ENCODE data around the gene SPECC1L.

Gene SPECC1L

DNA sequence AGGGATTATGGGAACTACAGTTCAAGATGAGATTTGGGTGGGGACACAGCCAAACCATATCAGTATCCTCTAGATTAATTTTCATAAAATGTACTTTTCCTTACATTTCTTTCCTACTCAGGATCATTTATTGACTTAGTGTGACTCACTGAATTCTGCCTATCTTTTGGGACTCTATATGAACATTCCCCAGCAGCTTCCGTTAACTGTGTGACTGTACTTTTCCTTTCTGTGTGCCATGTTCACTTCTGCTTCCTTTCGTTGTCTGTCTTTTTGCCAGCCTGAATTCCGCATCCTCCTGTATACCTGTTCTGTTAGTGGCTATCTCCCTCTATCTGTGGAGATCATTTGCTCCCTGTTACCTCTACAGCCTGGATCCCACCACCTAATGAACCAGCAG, 48.8 kb downstream of the SPECC1L start:
- no peaks in the 10 kb centered on the region for H3K27me3 ChIP-seq (ENCODE audit: control insufficient read depth in 1 of 2, insufficient read depth in 2 of 2, low read length in 2 of 2)
- H3K4me1 ChIP-seq (ENCODE audit: control insufficient read depth in 1 of 2, insufficient read depth in 2 of 2, low read length in 2 of 2) = peaks cover 0 to 14% of the 10 kb centered on the region in 2 donors
- H3K27ac ChIP-seq (ENCODE audit: low read depth, low read length) = no peak overlapping the region
- no peak overlapping the region for H3K9ac ChIP-seq (ENCODE audit: low read depth in 1 of 2, low read length in 2 of 2)
- H3K9me3 ChIP-seq (ENCODE audit: control insufficient read depth in 1 of 2, low read length in 2 of 2) = no peaks in the 10 kb centered on the region
- H3K4me3 ChIP-seq (ENCODE audit: low read depth in 1 of 2, low read length in 2 of 2) = no peak overlapping the region
- H3K36me3 ChIP-seq (ENCODE audit: control insufficient read depth in 1 of 2, insufficient read depth in 2 of 2, low read length in 2 of 2) = peaks cover 23 to 42% of the 10 kb centered on the region in 2 donors

DNA sequence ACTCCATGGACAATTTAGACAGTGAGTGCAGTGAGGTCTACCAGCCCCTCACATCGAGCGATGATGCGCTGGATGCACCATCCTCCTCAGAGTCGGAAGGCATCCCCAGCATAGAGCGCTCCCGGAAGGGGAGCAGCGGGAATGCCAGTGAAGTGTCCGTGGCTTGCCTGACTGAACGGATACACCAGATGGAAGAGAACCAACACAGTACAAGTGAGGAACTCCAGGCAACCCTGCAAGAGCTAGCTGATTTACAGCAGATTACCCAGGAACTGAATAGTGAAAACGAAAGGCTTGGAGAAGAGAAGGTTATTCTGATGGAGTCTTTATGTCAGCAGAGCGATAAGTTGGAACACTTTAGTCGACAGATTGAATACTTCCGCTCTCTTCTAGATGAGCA, 51.4 kb downstream of the SPECC1L start:
- H3K27ac ChIP-seq (ENCODE audit: low read depth, low read length) = no peak overlapping the region
- no peaks in the 10 kb centered on the region for H3K9me3 ChIP-seq (ENCODE audit: control insufficient read depth in 1 of 2, low read length in 2 of 2)
- H3K27me3 ChIP-seq (ENCODE audit: control insufficient read depth in 1 of 2, insufficient read depth in 2 of 2, low read length in 2 of 2) = no peaks in the 10 kb centered on the region
- peaks cover 0 to 6% of the 10 kb centered on the region in 2 donors for H3K4me1 ChIP-seq (ENCODE audit: control insufficient read depth in 1 of 2, insufficient read depth in 2 of 2, low read length in 2 of 2)
- H3K4me3 ChIP-seq (ENCODE audit: low read depth in 1 of 2, low read length in 2 of 2) = no peak overlapping the region
- peaks cover 11 to 33% of the 10 kb centered on the region in 2 donors for H3K36me3 ChIP-seq (ENCODE audit: control insufficient read depth in 1 of 2, insufficient read depth in 2 of 2, low read length in 2 of 2)
- H3K9ac ChIP-seq (ENCODE audit: low read depth in 1 of 2, low read length in 2 of 2) = no peak overlapping the region

DNA sequence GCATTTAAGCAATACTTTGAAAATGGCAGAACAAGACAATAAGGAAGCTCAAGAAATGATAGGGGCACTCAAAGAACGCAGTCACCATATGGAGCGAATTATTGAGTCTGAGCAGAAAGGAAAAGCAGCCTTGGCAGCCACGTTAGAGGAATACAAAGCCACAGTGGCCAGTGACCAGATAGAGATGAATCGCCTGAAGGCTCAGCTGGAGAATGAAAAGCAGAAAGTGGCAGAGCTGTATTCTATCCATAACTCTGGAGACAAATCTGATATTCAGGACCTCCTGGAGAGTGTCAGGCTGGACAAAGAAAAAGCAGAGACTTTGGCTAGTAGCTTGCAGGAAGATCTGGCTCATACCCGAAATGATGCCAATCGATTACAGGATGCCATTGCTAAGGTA, 51.9 kb downstream of the SPECC1L start:
- Histone ChIP-seq H3K36me3 (ENCODE audit: control insufficient read depth in 1 of 2, insufficient read depth in 2 of 2, low read length in 2 of 2) (peaks cover 11 to 34% of the 10 kb centered on the region in 2 donors), H3K27me3 (ENCODE audit: control insufficient read depth in 1 of 2, insufficient read depth in 2 of 2, low read length in 2 of 2) (no peaks in the 10 kb centered on the region), H3K4me3 (ENCODE audit: low read depth in 1 of 2, low read length in 2 of 2) (no peak overlapping the region), H3K9me3 (ENCODE audit: control insufficient read depth in 1 of 2, low read length in 2 of 2) (no peaks in the 10 kb centered on the region), H3K27ac (ENCODE audit: low read depth, low read length) (no peak overlapping the region), H3K9ac (ENCODE audit: low read depth in 1 of 2, low read length in 2 of 2) (no peak overlapping the region), H3K4me1 (ENCODE audit: control insufficient read depth in 1 of 2, insufficient read depth in 2 of 2, low read length in 2 of 2) (peaks cover 0 to 6% of the 10 kb centered on the region in 2 donors)

DNA sequence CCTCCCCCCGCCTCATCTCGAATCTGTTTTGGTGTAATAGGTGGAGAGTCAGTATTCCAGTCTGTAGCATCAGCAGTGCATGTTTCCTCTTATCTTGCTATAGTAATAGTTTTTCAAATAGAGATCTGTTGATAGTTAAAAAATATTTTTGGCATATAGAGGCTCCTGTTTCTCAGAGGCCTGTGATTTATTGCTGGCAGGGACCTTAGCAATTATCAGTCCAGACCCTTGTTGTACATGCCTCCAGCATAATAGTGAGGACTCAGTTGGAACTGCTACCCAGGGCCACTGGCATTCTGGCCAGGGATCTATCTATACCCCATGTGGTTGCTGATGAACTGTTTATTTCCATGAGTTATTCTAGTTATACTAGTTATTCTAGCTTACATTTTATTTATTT, 52.6 kb downstream of the SPECC1L start:
- H3K4me3 ChIP-seq (ENCODE audit: low read depth in 1 of 2, low read length in 2 of 2) = no peak overlapping the region
- H3K4me1 ChIP-seq (ENCODE audit: control insufficient read depth in 1 of 2, insufficient read depth in 2 of 2, low read length in 2 of 2) = peaks cover 0 to 6% of the 10 kb centered on the region in 2 donors
- H3K9ac ChIP-seq (ENCODE audit: low read depth in 1 of 2, low read length in 2 of 2) = no peak overlapping the region
- no peak overlapping the region for H3K27ac ChIP-seq (ENCODE audit: low read depth, low read length)
- no peaks in the 10 kb centered on the region for H3K9me3 ChIP-seq (ENCODE audit: control insufficient read depth in 1 of 2, low read length in 2 of 2)
- peaks cover 11 to 39% of the 10 kb centered on the region in 2 donors for H3K36me3 ChIP-seq (ENCODE audit: control insufficient read depth in 1 of 2, insufficient read depth in 2 of 2, low read length in 2 of 2)
- H3K27me3 ChIP-seq (ENCODE audit: control insufficient read depth in 1 of 2, insufficient read depth in 2 of 2, low read length in 2 of 2) = no peaks in the 10 kb centered on the region

DNA sequence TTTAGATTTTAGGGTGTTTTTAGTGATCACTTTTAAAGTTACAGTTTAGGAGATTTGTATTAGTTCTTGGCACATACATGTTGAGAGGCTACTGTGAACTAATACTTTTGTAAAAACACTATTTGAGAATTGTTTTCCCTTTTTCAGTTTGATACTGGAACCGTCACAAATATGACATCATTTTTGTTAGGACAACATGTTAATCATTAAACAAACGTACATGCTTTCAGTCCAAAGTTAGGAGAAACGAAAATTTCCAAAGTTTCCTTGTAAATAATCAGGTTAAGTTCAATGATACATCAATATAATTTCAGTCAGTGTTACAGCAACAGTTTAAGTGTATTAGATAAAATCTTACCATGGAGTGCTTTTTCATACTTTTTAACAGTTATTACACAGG, 53.1 kb downstream of the SPECC1L start:
- H3K27ac ChIP-seq (ENCODE audit: low read depth, low read length) = no peak overlapping the region
- no peaks in the 10 kb centered on the region for H3K27me3 ChIP-seq (ENCODE audit: control insufficient read depth in 1 of 2, insufficient read depth in 2 of 2, low read length in 2 of 2)
- H3K4me1 ChIP-seq (ENCODE audit: control insufficient read depth in 1 of 2, insufficient read depth in 2 of 2, low read length in 2 of 2) = peaks cover 0 to 6% of the 10 kb centered on the region in 2 donors
- peaks cover 11 to 39% of the 10 kb centered on the region in 2 donors for H3K36me3 ChIP-seq (ENCODE audit: control insufficient read depth in 1 of 2, insufficient read depth in 2 of 2, low read length in 2 of 2)
- no peak overlapping the region for H3K4me3 ChIP-seq (ENCODE audit: low read depth in 1 of 2, low read length in 2 of 2)
- H3K9me3 ChIP-seq (ENCODE audit: control insufficient read depth in 1 of 2, low read length in 2 of 2) = no peaks in the 10 kb centered on the region
- no peak overlapping the region for H3K9ac ChIP-seq (ENCODE audit: low read depth in 1 of 2, low read length in 2 of 2)

DNA sequence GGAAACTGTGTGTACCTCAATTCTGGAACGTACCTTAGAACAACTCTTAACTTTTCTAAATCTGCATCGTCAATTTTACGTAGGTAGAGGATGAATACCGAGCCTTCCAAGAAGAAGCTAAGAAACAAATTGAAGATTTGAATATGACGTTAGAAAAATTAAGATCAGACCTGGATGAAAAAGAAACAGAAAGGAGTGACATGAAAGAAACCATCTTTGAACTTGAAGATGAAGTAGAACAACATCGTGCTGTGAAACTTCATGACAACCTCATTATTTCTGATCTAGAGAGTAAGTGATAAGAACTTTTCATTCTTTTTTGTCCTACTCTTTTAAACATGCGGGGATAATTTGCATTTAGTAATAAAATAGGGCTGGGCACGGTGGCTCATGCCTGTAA, 53.5 kb downstream of the SPECC1L start:
- no peak overlapping the region for H3K9ac ChIP-seq (ENCODE audit: low read depth in 1 of 2, low read length in 2 of 2)
- no peaks in the 10 kb centered on the region for H3K27me3 ChIP-seq (ENCODE audit: control insufficient read depth in 1 of 2, insufficient read depth in 2 of 2, low read length in 2 of 2)
- no peak overlapping the region for H3K4me3 ChIP-seq (ENCODE audit: low read depth in 1 of 2, low read length in 2 of 2)
- peaks cover 11 to 38% of the 10 kb centered on the region in 2 donors for H3K36me3 ChIP-seq (ENCODE audit: control insufficient read depth in 1 of 2, insufficient read depth in 2 of 2, low read length in 2 of 2)
- H3K27ac ChIP-seq (ENCODE audit: low read depth, low read length) = no peak overlapping the region
- H3K4me1 ChIP-seq (ENCODE audit: control insufficient read depth in 1 of 2, insufficient read depth in 2 of 2, low read length in 2 of 2) = peaks cover 0 to 6% of the 10 kb centered on the region in 2 donors
- H3K9me3 ChIP-seq (ENCODE audit: control insufficient read depth in 1 of 2, low read length in 2 of 2) = no peaks in the 10 kb centered on the region

DNA sequence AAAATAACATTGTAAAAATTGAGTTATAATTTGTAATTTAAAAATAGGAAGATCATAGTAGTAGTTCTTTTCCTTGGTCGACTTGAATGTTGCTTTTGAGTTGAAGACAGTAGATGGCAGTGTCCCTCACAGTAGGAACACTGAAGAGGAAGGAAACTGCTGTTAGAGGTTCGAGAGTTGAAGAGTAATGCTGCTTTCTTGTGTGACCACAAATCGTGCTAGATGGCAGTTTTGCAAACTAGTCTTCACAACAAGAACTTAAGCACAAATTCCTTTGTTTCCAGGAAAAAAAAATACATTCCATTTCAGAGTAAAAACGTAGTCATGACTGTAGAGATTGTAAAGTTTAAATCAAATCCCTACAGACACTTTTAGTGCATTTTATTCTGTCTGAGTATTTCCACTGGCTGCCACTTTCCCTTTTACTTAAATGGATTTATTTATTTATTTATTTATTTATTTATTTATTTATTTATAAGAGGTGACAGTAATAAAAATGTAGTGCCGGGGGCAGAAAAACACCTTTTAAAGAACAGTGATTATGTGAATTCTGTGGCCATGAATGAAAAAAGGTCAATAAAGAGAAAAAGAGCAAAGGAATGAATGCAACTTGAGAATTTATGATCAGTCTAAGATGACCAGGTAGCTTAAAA, 54.6 kb downstream of the SPECC1L start:
- Histone ChIP-seq H3K9me3 (ENCODE audit: control insufficient read depth in 1 of 2, low read length in 2 of 2) (no peaks in the 10 kb centered on the region), H3K27me3 (ENCODE audit: control insufficient read depth in 1 of 2, insufficient read depth in 2 of 2, low read length in 2 of 2) (no peaks in the 10 kb centered on the region), H3K36me3 (ENCODE audit: control insufficient read depth in 1 of 2, insufficient read depth in 2 of 2, low read length in 2 of 2) (peaks cover 11 to 38% of the 10 kb centered on the region in 2 donors), H3K27ac (ENCODE audit: low read depth, low read length) (no peak overlapping the region), H3K4me3 (ENCODE audit: low read depth in 1 of 2, low read length in 2 of 2) (no peak overlapping the region), H3K9ac (ENCODE audit: low read depth in 1 of 2, low read length in 2 of 2) (no peak overlapping the region), H3K4me1 (ENCODE audit: control insufficient read depth in 1 of 2, insufficient read depth in 2 of 2, low read length in 2 of 2) (peaks cover 0 to 6% of the 10 kb centered on the region in 2 donors)

DNA sequence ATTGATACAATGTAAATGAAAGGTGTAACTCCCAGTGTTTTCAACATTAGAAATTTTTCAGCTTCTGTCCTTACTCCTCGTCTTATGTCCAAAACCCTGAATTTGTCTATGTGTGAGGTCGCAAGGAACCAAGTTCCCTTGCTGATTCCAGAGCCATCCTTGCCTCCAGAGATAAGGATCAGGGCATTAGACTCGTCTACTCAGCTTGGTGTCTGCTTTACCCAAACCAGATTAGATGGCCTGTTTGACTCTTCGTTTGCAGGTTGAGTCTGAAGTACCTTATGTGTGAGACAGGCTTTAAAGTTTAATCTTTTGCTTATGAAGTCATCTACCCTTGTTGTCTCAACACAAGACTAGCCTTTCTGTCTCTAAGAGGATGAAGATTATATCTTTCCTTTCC, 55.6 kb downstream of the SPECC1L start:
- no peak overlapping the region for H3K9ac ChIP-seq (ENCODE audit: low read depth in 1 of 2, low read length in 2 of 2)
- H3K4me1 ChIP-seq (ENCODE audit: control insufficient read depth in 1 of 2, insufficient read depth in 2 of 2, low read length in 2 of 2) = peaks cover 0 to 6% of the 10 kb centered on the region in 2 donors
- H3K27ac ChIP-seq (ENCODE audit: low read depth, low read length) = no peak overlapping the region
- H3K4me3 ChIP-seq (ENCODE audit: low read depth in 1 of 2, low read length in 2 of 2) = no peak overlapping the region
- peaks cover 12 to 41% of the 10 kb centered on the region in 2 donors for H3K36me3 ChIP-seq (ENCODE audit: control insufficient read depth in 1 of 2, insufficient read depth in 2 of 2, low read length in 2 of 2)
- no peaks in the 10 kb centered on the region for H3K27me3 ChIP-seq (ENCODE audit: control insufficient read depth in 1 of 2, insufficient read depth in 2 of 2, low read length in 2 of 2)
- H3K9me3 ChIP-seq (ENCODE audit: control insufficient read depth in 1 of 2, low read length in 2 of 2) = no peaks in the 10 kb centered on the region

DNA sequence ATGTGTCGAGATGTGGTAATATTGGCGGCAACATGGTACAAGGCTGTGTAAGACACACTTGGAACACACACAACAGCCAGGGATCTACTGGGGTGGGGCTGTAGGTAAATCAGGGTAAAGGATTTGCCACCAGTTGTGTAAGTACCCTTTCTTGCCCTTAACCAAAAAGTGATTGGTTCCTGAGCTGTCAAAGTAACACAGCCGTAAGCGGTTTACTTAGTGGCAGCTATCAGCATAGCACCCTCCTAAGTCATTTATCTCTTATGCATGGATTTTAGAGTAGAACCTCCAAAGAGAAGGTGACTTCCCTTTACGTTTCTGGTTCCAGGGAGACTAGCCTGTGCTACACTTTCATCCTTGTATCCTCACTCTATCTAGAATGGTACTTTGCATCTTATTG, 57.2 kb downstream of the SPECC1L start:
- no peak overlapping the region for H3K4me3 ChIP-seq (ENCODE audit: low read depth in 1 of 2, low read length in 2 of 2)
- no peaks in the 10 kb centered on the region for H3K27me3 ChIP-seq (ENCODE audit: control insufficient read depth in 1 of 2, insufficient read depth in 2 of 2, low read length in 2 of 2)
- peaks cover 0 to 6% of the 10 kb centered on the region in 2 donors for H3K4me1 ChIP-seq (ENCODE audit: control insufficient read depth in 1 of 2, insufficient read depth in 2 of 2, low read length in 2 of 2)
- no peaks in the 10 kb centered on the region for H3K9me3 ChIP-seq (ENCODE audit: control insufficient read depth in 1 of 2, low read length in 2 of 2)
- no peak overlapping the region for H3K9ac ChIP-seq (ENCODE audit: low read depth in 1 of 2, low read length in 2 of 2)
- peaks cover 6 to 26% of the 10 kb centered on the region in 2 donors for H3K36me3 ChIP-seq (ENCODE audit: control insufficient read depth in 1 of 2, insufficient read depth in 2 of 2, low read length in 2 of 2)
- no peak overlapping the region for H3K27ac ChIP-seq (ENCODE audit: low read depth, low read length)

DNA sequence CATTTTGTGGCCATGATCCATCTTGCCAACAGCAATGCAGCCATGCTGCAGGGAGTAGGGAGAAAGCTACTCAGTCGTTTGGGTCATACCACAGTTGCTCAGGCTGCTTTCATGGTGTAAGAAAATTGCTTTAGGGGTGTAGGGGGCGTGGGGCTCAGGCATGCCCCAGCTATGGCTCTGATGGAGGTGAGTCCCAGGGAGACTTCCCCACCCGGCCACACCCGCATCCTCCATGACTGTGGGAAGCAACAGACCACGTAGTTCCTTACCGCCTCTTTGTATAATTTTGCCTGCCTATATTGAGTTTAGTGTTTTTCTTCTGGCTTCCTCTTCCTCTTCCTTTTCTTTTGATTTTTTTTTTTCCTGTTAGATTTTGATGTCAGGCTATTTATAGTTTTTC, 58.8 kb downstream of the SPECC1L start:
- peaks cover 3 to 27% of the 10 kb centered on the region in 2 donors for H3K36me3 ChIP-seq (ENCODE audit: control insufficient read depth in 1 of 2, insufficient read depth in 2 of 2, low read length in 2 of 2)

More for the DNA sequence above, 58.8 kb downstream of the SPECC1L start:
- H3K9ac ChIP-seq (ENCODE audit: low read depth in 1 of 2, low read length in 2 of 2) = no peak overlapping the region
- H3K4me1 ChIP-seq (ENCODE audit: control insufficient read depth in 1 of 2, insufficient read depth in 2 of 2, low read length in 2 of 2) = no peaks in the 10 kb centered on the region
- no peak overlapping the region for H3K4me3 ChIP-seq (ENCODE audit: low read depth in 1 of 2, low read length in 2 of 2)
- H3K27me3 ChIP-seq (ENCODE audit: control insufficient read depth in 1 of 2, insufficient read depth in 2 of 2, low read length in 2 of 2) = no peaks in the 10 kb centered on the region
- H3K9me3 ChIP-seq (ENCODE audit: control insufficient read depth in 1 of 2, low read length in 2 of 2) = no peaks in the 10 kb centered on the region
- H3K27ac ChIP-seq (ENCODE audit: low read depth, low read length) = no peak overlapping the region

All from duodenal mucosa (tissue), 2 donors.